Retinal pigment epithelial cell (primary cell): ENCODE measurements around the gene SLC35A3.
"Not testable (repeated sequence)": the region's sequence is repeated elsewhere in the genome, so short reads cannot be mapped to it uniquely, and the experiment has no call there.

Experiments
- DNase-seq: peaks from one replicate; pipeline ENCODE4 v3.0.0-alpha.2; 2010; ENCODE audit warnings: low read depth
- H3K4me3 ChIP-seq: 2 replicates; pipeline ENCODE4 v1.5.1; 2011; ENCODE audit warnings: mild to moderate bottlenecking, low read length, control low read depth, moderate library complexity
- CTCF ChIP-seq: conservative IDR thresholded peaks from 2 replicates; pipeline ENCODE4 v1.5.1; 2011; ENCODE audit warnings: low read depth, low read length, control low read depth, inconsistent platforms

Gene SLC35A3

DNA sequence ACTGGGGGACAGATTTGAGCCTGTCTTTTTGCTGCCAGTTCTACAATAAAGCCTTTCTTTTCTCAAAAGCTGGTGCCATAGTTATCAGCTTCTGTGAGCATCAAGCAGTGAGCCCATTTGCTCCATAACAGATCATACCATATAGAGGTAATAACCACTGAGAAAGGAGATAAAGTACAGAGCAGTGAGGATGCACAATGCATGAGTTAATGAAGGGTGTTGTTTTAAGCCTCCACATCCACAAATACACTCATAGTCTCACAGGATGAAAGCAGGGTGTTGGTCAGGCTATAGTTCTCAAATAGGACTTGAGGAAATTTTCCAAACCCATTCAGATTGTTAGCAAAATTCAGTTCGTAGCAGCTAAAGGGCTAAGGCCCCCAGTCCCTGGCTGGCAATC lies 25.6 kb upstream of the SLC35A3 start:
- H3K4me3 ChIP-seq: no peak overlapping the region
- no peak for TF ChIP-seq CTCF
- no peak for DNase-seq

- no peak for DNase-seq
- TF ChIP-seq CTCF: no peak
- no peak overlapping the region for H3K4me3 ChIP-seq
Measured at GRCh38 chr1:99945174-99945573, 24.6 kb upstream of the SLC35A3 start.

DNA sequence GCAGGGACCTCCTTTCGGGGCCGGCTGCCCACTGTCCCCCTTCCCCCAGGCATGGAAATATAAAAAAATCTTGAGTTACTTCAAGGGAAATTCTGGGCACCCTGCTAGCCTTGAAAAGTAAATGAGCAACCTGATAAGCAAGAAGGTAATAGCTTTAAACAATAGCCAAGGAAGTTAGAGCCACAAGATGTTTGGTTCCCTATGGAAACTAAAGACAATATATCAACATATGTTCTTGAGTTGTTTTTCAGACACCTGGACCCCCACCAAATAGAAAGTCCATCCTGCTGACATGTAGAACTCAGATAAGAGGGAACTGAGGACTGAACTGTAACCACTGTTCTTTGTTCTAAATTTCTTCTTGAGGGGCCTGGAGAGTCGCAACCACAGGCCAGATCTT lies 19.3 kb upstream of the SLC35A3 start:
- DNase-seq: no peak
- H3K4me3 ChIP-seq: no peak overlapping the region
- TF ChIP-seq CTCF: no peak

DNA sequence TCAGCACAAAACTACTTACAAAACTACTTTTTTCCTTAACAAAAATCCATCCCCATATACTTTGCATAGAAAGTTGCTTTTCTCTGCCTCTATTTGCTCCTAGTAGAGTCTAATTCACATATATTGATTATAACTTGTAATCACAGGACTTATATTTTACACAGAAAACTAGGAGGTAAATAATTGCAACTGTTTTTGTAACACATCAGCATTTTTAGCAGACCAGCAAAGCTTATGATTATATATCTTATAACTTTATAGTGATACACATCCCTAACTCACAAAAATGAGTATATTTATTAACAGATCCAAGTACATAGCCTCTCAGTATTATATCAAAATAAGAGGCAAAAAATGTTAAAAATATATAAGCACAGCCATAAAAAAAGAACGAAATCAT lies 17.3 kb upstream of the SLC35A3 start:
- TF ChIP-seq CTCF: no peak
- no peak for DNase-seq
- H3K4me3 ChIP-seq: no peak overlapping the region

- H3K4me3 ChIP-seq: no peak overlapping the region
- no peak for TF ChIP-seq CTCF
- no peak for DNase-seq
Measured at GRCh38 chr1:99955375-99955774, 14.4 kb upstream of the SLC35A3 start.

DNA sequence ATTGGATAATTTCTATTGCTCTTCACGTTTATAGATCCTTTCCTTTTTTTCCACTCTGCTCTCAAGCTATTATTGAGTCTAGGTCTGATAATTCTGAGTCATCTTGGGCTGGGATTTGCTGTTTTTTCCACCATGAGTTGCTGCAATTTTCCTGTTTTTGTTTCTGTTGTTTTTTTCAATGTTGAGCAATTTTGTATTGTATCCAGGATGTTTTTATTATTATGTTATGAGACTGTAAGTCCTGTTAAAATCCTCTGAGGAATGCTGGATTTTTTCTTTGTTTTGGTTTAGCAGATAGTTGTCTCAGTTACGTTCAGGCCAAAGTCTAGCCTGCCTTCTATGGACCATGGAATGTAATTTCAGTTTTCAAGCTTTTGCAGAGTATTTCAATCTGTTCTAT lies 13.0 kb upstream of the SLC35A3 start:
- peak; percentile 69 for DNase-seq
- H3K4me3 ChIP-seq: no peak overlapping the region
- peak; percentile 34 for TF ChIP-seq CTCF

GRCh38 chr1:99957818-99958217 lies 12.0 kb upstream of the SLC35A3 start:
- no peak for TF ChIP-seq CTCF

DNA sequence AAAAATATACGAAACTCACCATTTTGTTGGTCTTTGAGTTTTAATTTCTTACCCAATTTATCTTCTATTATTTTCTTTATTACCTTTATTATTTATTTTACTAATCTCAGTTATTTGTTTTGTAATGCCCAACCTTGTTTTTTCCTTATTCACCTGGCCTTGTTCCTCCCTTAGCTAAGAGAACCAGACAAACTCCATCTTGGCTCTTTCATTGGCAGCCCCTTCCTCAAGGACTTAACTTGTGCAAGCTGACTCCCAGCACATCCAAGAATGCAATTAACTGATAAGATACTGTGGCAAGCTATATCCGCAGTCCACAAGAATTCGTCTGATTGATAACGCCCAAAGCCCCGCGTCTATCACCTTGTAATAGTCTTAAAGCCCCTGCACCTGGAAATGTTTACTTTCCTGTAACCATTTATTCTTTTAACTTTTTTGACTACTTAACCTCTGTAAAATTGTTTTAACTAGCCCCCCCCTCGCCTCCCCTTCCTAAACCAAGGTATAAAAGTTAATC lies 10.5 kb upstream of the SLC35A3 start:
- not testable (repeated sequence) for DNase-seq, H3K4me3 ChIP-seq

More at GRCh38 chr1:99957818-99958217, 12.0 kb upstream of the SLC35A3 start:
- DNase-seq: no peak
- H3K4me3 ChIP-seq: no peak overlapping the region

DNA sequence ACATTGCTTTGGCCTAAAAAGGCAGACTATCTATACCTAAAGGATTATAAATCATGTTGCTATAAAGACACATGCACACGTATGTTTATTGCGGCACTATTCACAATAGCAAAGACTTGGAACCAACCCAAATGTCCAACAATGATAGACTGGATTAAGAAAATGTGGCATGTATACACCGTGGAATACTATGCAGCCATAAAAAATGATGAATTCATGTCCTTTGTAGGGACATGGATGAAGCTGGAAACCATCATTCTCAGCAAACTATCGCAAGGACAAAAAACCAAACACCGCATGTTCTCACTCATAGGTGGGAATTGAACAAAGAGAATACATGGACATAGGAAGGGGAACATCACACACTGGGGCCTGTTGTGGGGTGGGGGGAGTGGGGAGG lies 9.5 kb upstream of the SLC35A3 start:
- DNase-seq, H3K4me3 ChIP-seq: not testable (repeated sequence)
